ENCODE measurements around the gene ATP1B4. TPM values are rescaled to one million over a fixed set of nuclear protein-coding genes. Genes with fewer than 3 reads are reported as not detected.
"Not testable (repeated sequence)": the region's sequence is repeated elsewhere in the genome, so short reads cannot be mapped to it uniquely, and the experiment has no call there.

The ATP1B4 gene
- total and polyA plus RNA-seq, 8 donors: 0.04 to 0.08 (median 0.04) TPM; not detected in 5

GRCh38 chrX:120335289-120335688 lies 26.6 kb upstream of the ATP1B4 start:
- Histone ChIP-seq H3K4me3 (no peak overlapping the region), H3K4me1 (no peaks in the 10 kb centered on the region), H3K9me3 (peaks cover 0 to 15% of the 10 kb centered on the region in 2 donors), H3K27ac (no peak overlapping the region), H3K36me3 (no peaks in the 10 kb centered on the region), H3K27me3 (no peaks in the 10 kb centered on the region)
- intact Hi-C loops (cut with DNase I): no loop called here
- TF ChIP-seq CTCF (IDR thresholded peaks at IDR 0.05): no peak
- ATAC-seq (no peak), DNase-seq (no peak)

GRCh38 chrX:120336899-120337298 lies 25.0 kb upstream of the ATP1B4 start:
- intact Hi-C loops (cut with DNase I): no loop called here

GRCh38 chrX:120344566-120344965 lies 17.3 kb upstream of the ATP1B4 start:
- intact Hi-C loops (cut with DNase I); H3K4me1 ChIP-seq; DNase-seq; H3K9me3 ChIP-seq; H3K4me3 ChIP-seq; ATAC-seq; H3K36me3 ChIP-seq; H3K27me3 ChIP-seq; H3K27ac ChIP-seq: not testable (repeated sequence)

More at GRCh38 chrX:120336899-120337298, 25.0 kb upstream of the ATP1B4 start:
- H3K27me3 ChIP-seq: no peaks in the 10 kb centered on the region
- no peaks in the 10 kb centered on the region for H3K36me3 ChIP-seq
- no peak overlapping the region for H3K4me3 ChIP-seq
- no peak for TF ChIP-seq CTCF (IDR thresholded peaks at IDR 0.05)
- H3K4me1 ChIP-seq: no peaks in the 10 kb centered on the region
- DNase-seq (no peak), ATAC-seq (no peak)
- H3K9me3 ChIP-seq: peaks cover 0 to 15% of the 10 kb centered on the region in 2 donors
- no peak overlapping the region for H3K27ac ChIP-seq

GRCh38 chrX:120350450-120351138 lies 11.3 kb upstream of the ATP1B4 start:
- H3K9me3 ChIP-seq: no peaks in the 10 kb centered on the region
- H3K36me3 ChIP-seq: no peaks in the 10 kb centered on the region
- H3K4me3 ChIP-seq: no peak overlapping the region
- intact Hi-C loops (cut with DNase I): no loop called here
- no peak for TF ChIP-seq CTCF (IDR thresholded peaks at IDR 0.05)
- DNase-seq (no peak), ATAC-seq (no peak)
- H3K4me1 ChIP-seq: no peaks in the 10 kb centered on the region
- H3K27me3 ChIP-seq: no peaks in the 10 kb centered on the region
- H3K27ac ChIP-seq: no peak overlapping the region

- ATAC-seq (no peak), DNase-seq (no peak)
- Histone ChIP-seq H3K36me3 (no peaks in the 10 kb centered on the region), H3K27ac (no peak overlapping the region), H3K27me3 (no peaks in the 10 kb centered on the region), H3K9me3 (no peaks in the 10 kb centered on the region), H3K4me3 (no peak overlapping the region), H3K4me1 (no peaks in the 10 kb centered on the region)
- intact Hi-C loops (cut with DNase I): no loop called here
- no peak for TF ChIP-seq CTCF (IDR thresholded peaks at IDR 0.05)
These were observed 5.8 kb upstream of the ATP1B4 start for GRCh38 chrX:120356084-120356483.

- H3K27ac ChIP-seq: no peak overlapping the region
- no peaks in the 10 kb centered on the region for H3K9me3 ChIP-seq
- H3K27me3 ChIP-seq: no peaks in the 10 kb centered on the region
- TF ChIP-seq CTCF (IDR thresholded peaks at IDR 0.05): no peak
- ATAC-seq (no peak), DNase-seq (no peak)
- intact Hi-C loops (cut with DNase I): no loop called here
- H3K36me3 ChIP-seq: no peaks in the 10 kb centered on the region
- H3K4me1 ChIP-seq: no peaks in the 10 kb centered on the region
- H3K4me3 ChIP-seq: no peak overlapping the region
These were observed 4.7 kb upstream of the ATP1B4 start for GRCh38 chrX:120357186-120357585.

Measured in left lung (tissue), 10 donors.